K562 (cell line): ENCODE measurements around the gene AGPAT2. TPM values are rescaled to one million over a fixed set of nuclear protein-coding genes. Genes with fewer than 3 reads are reported as not detected.
A peak's percentile ranks its signal among the peaks of the same experiment; 100 is the strongest.

ENCODE experiments used
- ATF1 ChIP-seq, 2 experiments: fragments of 450-650 bp in 1 of 2; IDR thresholded peaks; 2 replicates each; pipeline ENCODE4 v1.6.1; 2016; ENCODE audit warnings: missing compliant biosample characterization in 1 of 2, missing genetic modification characterization in 1 of 2
- BCL6 ChIP-seq: fragments of 250-450 bp; sonication (Bioruptor Pico); IDR thresholded peaks from 2 replicates; pipeline ENCODE4 v1.4.0; 2020
- CBX5 ChIP-seq: IDR thresholded peaks from 2 replicates; pipeline ENCODE4 v1.6.1; 2014; ENCODE audit warnings: low read depth, borderline replicate concordance
- CBX8 ChIP-seq: fragments of 200-600 bp; sonication (generic); IDR thresholded peaks from 2 replicates; pipeline ENCODE4 v1.6.1; 2012; ENCODE audit warnings: borderline replicate concordance, mixed run types, low read depth, mild to moderate bottlenecking, moderate library complexity, mixed read lengths, low read length, control low read depth, inconsistent platforms; ENCODE audit not compliant: poor library complexity, severe bottlenecking; ENCODE audit errors: extremely low read depth
- CTCFL ChIP-seq: IDR thresholded peaks from 2 replicates; pipeline ENCODE4 v1.6.1; 2011; ENCODE audit warnings: borderline replicate concordance, low read depth, mild to moderate bottlenecking, moderate library complexity, low read length; ENCODE audit not compliant: insufficient read depth, poor library complexity, severe bottlenecking
- DEAF1 ChIP-seq: fragments of 450-650 bp; formaldehyde crosslinking; IDR thresholded peaks from 2 replicates; pipeline ENCODE4 v1.4.0; 2020; ENCODE audit warnings: mild to moderate bottlenecking, moderate library complexity
- DNMT1 ChIP-seq: fragments of 450-650 bp; IDR thresholded peaks from 2 replicates; pipeline ENCODE4 v1.6.1; 2016; ENCODE audit warnings: antibody characterized with exemption, mild to moderate bottlenecking
- EP300 ChIP-seq: IDR thresholded peaks from 2 replicates; pipeline ENCODE4 v1.6.1; 2012; ENCODE audit warnings: low read length, improper control_type of control experiment
- LARP7 ChIP-seq: fragments of 450-650 bp; IDR thresholded peaks from 2 replicates; pipeline ENCODE4 v1.6.1; 2016
- MYNN ChIP-seq, 2 experiments: sonication (generic); formaldehyde crosslinking in 1 of 2; IDR thresholded peaks; 2 replicates each; pipeline versions ENCODE4 v1.5.0 to v1.6.1; 2016 to 2020; ENCODE audit warnings: antibody characterized with exemption in 1 of 2, missing genetic modification reagents in 1 of 2
- NR2F6 ChIP-seq: fragments of 450-650 bp; formaldehyde crosslinking; IDR thresholded peaks from 2 replicates; pipeline ENCODE4 v1.4.0; 2020; ENCODE audit warnings: mild to moderate bottlenecking
- RAD21 ChIP-seq, 2 experiments: fragments of 250-450 bp in 1 of 2; fragments of 450-650 bp in 1 of 2; sonication (Bioruptor Pico) in 1 of 2; formaldehyde crosslinking in 1 of 2; IDR thresholded peaks in 1 of 2; conservative IDR thresholded peaks in 1 of 2; 2 replicates each; pipeline versions ENCODE4 v1.4.0 to v1.8.0; 2020 to 2022; ENCODE audit warnings: mild to moderate bottlenecking in 2 of 2, moderate library complexity in 1 of 2
- STAG1 ChIP-seq: sonication (generic); formaldehyde crosslinking; IDR thresholded peaks from 2 replicates; pipeline ENCODE4 v1.5.0; 2020; ENCODE audit warnings: missing genetic modification reagents, borderline replicate concordance
- STAT5A ChIP-seq: IDR thresholded peaks from 2 replicates; pipeline ENCODE4 v1.6.1; 2012; ENCODE audit warnings: low read length, inconsistent platforms, borderline replicate concordance
- TCF15 ChIP-seq: fragments of 250-450 bp; sonication (Bioruptor Pico); IDR thresholded peaks from 2 replicates; pipeline ENCODE4 v1.8.0; 2022; ENCODE audit warnings: moderate library complexity, mild to moderate bottlenecking, inconsistent platforms
- USF1 ChIP-seq: sonication (generic); formaldehyde crosslinking; IDR thresholded peaks from 2 replicates; pipeline ENCODE4 v1.9.0; 2022; ENCODE audit warnings: mild to moderate bottlenecking, missing genetic modification reagents
- ZBTB43 ChIP-seq: sonication (generic); formaldehyde crosslinking; IDR thresholded peaks from 2 replicates; pipeline ENCODE4 v1.8.0; 2023; ENCODE audit warnings: mild to moderate bottlenecking, missing genetic modification reagents
- ZKSCAN1 ChIP-seq: fragments of 150-350 bp; IDR thresholded peaks from 2 replicates; pipeline ENCODE4 v1.6.1; 2016; ENCODE audit warnings: low read depth, low read length
- ZNF347 ChIP-seq: fragments of 450-650 bp; formaldehyde crosslinking; IDR thresholded peaks from 2 replicates; pipeline ENCODE4 v1.4.0; 2020; ENCODE audit warnings: low read depth, mild to moderate bottlenecking, moderate library complexity
- polyA plus RNA-seq, 8 experiments: library from polyadenylated mRNA; depleted of rRNA in 4 of 8; stranded (reverse) in 5 of 8; unstranded in 3 of 8; fragments of >200 nt; fragmentation: Nextera tagmentation in 2 of 8; fragmentation: Illumina TruSeq in 1 of 8; extraction: Ambion mirVana in 2 of 8; extraction: Trizol in 1 of 8; gene quantifications; 2 replicates each; pipeline versions ENCODE4 v1.2.1 to v1.2.3, GENCODE V29; 2011 to 2014; ENCODE audit warnings: inconsistent platforms in 1 of 8, missing spikeins in 1 of 8
- total RNA-seq, 7 experiments: library from RNA; depleted of rRNA in 6 of 7; stranded (reverse); fragments of >200 nt in 6 of 7; fragmentation: Illumina TruSeq in 2 of 7; extraction: Trizol in 2 of 7; gene quantifications; 2 replicates each; pipeline versions ENCODE4 v1.2.1 to v1.2.3, GENCODE V29; 2011 to 2021; ENCODE audit warnings: low replicate concordance in 1 of 7

Gene AGPAT2
- total and polyA plus RNA-seq, 9 of the 15 experiments (the other 6 are each of a cell fraction or from before 2014, with no cell fraction given): 0.13 to 54.5 (median 23.9) TPM

- TF ChIP-seq ZKSCAN1 (no peak), CBX8 (no peak), LARP7 (peak; percentile 98), DNMT1 (0 out of 2 replicates have a peak, but pooled peaks have one; percentile 78), STAG1 (CRISPR knock-in tag) (peak; percentile 99), DEAF1 (CRISPR knock-in tag) (peak; percentile 86), CTCFL (peak; percentile 61), NR2F6 (no peak), TCF15 (CRISPR knock-in tag) (no peak), USF1 (0 out of 2 replicates have a peak, but pooled peaks have one; percentile 36), EP300 (no peak), ZNF347 (CRISPR knock-in tag) (no peak), RAD21 (CRISPR knock-in tag; conservative IDR thresholded peaks at IDR 0.05 in 1 of 2, IDR thresholded peaks at IDR 0.05 in 1 of 2) (peak; percentile 91 to 93), BCL6 (no peak), STAT5A (no peak), MYNN (IDR thresholded peaks at IDR 0.05) (no peak), MYNN (CRISPR knock-in tag; IDR thresholded peaks at IDR 0.05) (no peak), ATF1 (CRISPR knock-in tag; IDR thresholded peaks at IDR 0.05) (no peak), ATF1 (tag; IDR thresholded peaks at IDR 0.05) (0 out of 2 replicates have a peak, but pooled peaks have one; percentile 42), CBX5 (no peak), ZBTB43 (CRISPR knock-in tag) (peak; percentile 93)
These were observed 55.9 kb downstream of the AGPAT2 start (continued) for GRCh38 chr9:136631038-136632000.
